Kidney capillary endothelial cell (primary cell): Measurements from ENCODE around the gene ZNF562.
A peak's percentile ranks its signal among the peaks of the same experiment; 100 is the strongest.

Source experiments
- DNase-seq: peaks from one replicate; pipeline ENCODE4 v3.0.0-alpha.2; 2018; ENCODE audit warnings: low spot score

ZNF562 gene

GRCh38 chr19:9644472-9644871 is 30.4 kb downstream of the ZNF562 start:
- DNase-seq = no peak

GRCh38 chr19:9641810-9642209 is 33.1 kb downstream of the ZNF562 start:
- DNase-seq = no peak

- no peak for DNase-seq
Observed at GRCh38 chr19:9640956-9641355, 33.9 kb downstream of the ZNF562 start.

GRCh38 chr19:9636018-9636417 is 38.9 kb downstream of the ZNF562 start:
- DNase-seq = no peak

GRCh38 chr19:9627856-9628255 is 47.0 kb downstream of the ZNF562 start:
- no peak for DNase-seq

GRCh38 chr19:9622531-9622930 is 52.4 kb downstream of the ZNF562 start:
- no peak for DNase-seq

GRCh38 chr19:9621156-9622037 is 53.5 kb downstream of the ZNF562 start, which contains the start of gene ZNF561:
Gene ZNF561, minus strand, starts transcription at chr19:9621232. Its CDS starts 1,776 bp downstream, at chr19:9619456.
- peak; percentile 77 for DNase-seq

- DNase-seq = no peak
Observed at GRCh38 chr19:9620842-9621155, 54.1 kb downstream of the ZNF562 start.

GRCh38 chr19:9615844-9616243 is 59.1 kb downstream of the ZNF562 start:
- no peak for DNase-seq

DNA sequence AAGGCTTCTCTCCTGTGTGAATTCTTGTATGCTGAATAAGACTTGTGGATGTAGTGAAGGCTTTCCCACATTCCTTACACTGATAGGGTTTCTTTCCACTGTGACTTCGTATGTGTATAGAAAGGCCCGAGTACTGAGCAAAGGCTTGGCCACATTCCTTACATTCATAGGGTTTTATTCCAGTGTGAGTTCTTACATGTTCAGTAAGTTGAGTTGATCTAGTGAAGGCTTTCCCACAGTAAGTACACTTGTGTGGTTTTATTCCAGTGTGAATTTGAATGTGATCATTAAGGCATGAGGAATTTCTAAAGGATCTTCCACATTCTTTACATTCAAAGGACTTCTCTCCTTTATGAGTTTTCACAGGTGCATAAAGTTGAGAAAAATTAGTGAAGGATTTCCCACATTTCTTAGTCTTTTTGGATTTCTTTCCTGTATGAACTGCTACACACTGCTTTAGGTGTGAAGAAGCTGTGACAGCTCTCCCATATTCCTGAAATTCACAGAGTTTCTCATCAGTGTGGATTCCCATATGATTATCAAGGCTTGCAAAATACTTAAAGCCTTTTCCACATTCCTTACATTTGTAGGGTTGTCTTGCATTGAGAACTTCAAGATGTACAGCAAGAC is 64.3 kb downstream of the ZNF562 start:
- DNase-seq = no peak

DNA sequence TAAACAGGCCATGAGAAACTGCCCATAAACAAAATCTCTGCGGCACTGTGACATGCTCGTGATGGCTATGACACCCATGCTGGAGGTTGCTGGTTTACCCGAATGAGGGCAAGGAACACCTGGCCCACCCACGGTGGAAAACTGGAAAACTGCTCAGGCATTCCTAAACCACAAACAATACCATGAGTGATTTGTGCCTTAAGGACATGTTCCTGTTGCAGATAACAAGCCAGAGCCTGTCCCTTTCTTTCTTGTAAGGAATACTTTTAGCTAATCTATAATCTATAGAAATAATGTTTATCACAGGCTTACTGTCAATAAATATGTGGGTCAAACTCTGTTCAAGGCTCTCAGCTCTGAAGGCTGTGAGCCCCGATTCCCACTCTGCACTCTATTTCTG is 66.0 kb downstream of the ZNF562 start:
- DNase-seq = no peak

GRCh38 chr19:9597027-9597426 is 77.9 kb downstream of the ZNF562 start:
- no peak for DNase-seq
